ENCODE data around the gene RHOH. TPM values are rescaled to one million over a fixed set of nuclear protein-coding genes. Genes with fewer than 3 reads are reported as not detected.
"Not testable (repeated sequence)": the region's sequence is repeated elsewhere in the genome, so short reads cannot be mapped to it uniquely, and the experiment has no call there.

Gene RHOH
- total and polyA plus RNA-seq, 2 experiments from 2014 or later: not detected

- Histone ChIP-seq H3K9me2 (ENCODE audit: insufficient read depth) (no peaks in the 10 kb centered on the region), H3K36me3 (ENCODE audit: low read depth) (no peaks in the 10 kb centered on the region), H3K9me3 (ENCODE audit: low read depth) (no peaks in the 10 kb centered on the region), H2AFZ (no peak overlapping the region), H3K9ac (no peak overlapping the region), H3K4me3 (no peak overlapping the region), H3K27me3 (replicated peaks; ENCODE audit: insufficient read depth) (no peaks in the 10 kb centered on the region), H3F3A (ENCODE audit: insufficient read depth) (no peaks in the 10 kb centered on the region), H3K27ac (no peak overlapping the region), H4K20me1 (ENCODE audit: insufficient read depth) (no peaks in the 10 kb centered on the region), H3K4me1 (ENCODE audit: insufficient read depth) (no peaks in the 10 kb centered on the region), H3K4me2 (ENCODE audit: unreplicated experiment) (no peak overlapping the region), H3K79me2 (ENCODE audit: insufficient read depth) (no peaks in the 10 kb centered on the region)
- no peak for DNase-seq
- in situ Hi-C loops (cut with MboI): no loop called here
- 66 to 80% methylated on average over 5 of the region's 5 CpGs for WGBS, 2 experiments (ENCODE audit: low coverage in 1 of 2, low lambda C conversion rate in 2 of 2, missing lambda C conversion rate in 2 of 2)
- TF ChIP-seq EZH2 (IDR thresholded peaks at IDR 0.05; ENCODE audit: insufficient read depth, poor library complexity, severe bottlenecking) (no peak), EZH2phosphoT487 (IDR thresholded peaks at IDR 0.05; ENCODE audit: insufficient read depth, low read depth) (no peak)
Observed at GRCh38 chr4:40281913-40282312, 85.1 kb downstream of the RHOH start.

GRCh38 chr4:40282857-40283256 is 86.0 kb downstream of the RHOH start:
- H3K9me3 ChIP-seq (ENCODE audit: low read depth); H3F3A ChIP-seq (ENCODE audit: insufficient read depth); H3K36me3 ChIP-seq (ENCODE audit: low read depth); H3K9ac ChIP-seq; H3K27ac ChIP-seq; H2AFZ ChIP-seq; in situ Hi-C loops (cut with MboI); H3K4me1 ChIP-seq (ENCODE audit: insufficient read depth); H3K9me2 ChIP-seq (ENCODE audit: insufficient read depth); DNase-seq; H3K4me3 ChIP-seq; H3K79me2 ChIP-seq (ENCODE audit: insufficient read depth); H4K20me1 ChIP-seq (ENCODE audit: insufficient read depth); H3K27me3 ChIP-seq (replicated peaks; ENCODE audit: insufficient read depth); H3K4me2 ChIP-seq (ENCODE audit: unreplicated experiment): not testable (repeated sequence)
- WGBS, 2 experiments (ENCODE audit: low coverage in 1 of 2, low lambda C conversion rate in 2 of 2, missing lambda C conversion rate in 2 of 2): 72 to 73% methylated on average over 6 to 7 of the region's 7 CpGs

- Histone ChIP-seq H3K9me3 (ENCODE audit: low read depth) (no peaks in the 10 kb centered on the region), H3K27ac (no peak overlapping the region), H3F3A (ENCODE audit: insufficient read depth) (no peaks in the 10 kb centered on the region), H3K36me3 (ENCODE audit: low read depth) (no peaks in the 10 kb centered on the region), H4K20me1 (ENCODE audit: insufficient read depth) (no peaks in the 10 kb centered on the region), H3K79me2 (ENCODE audit: insufficient read depth) (no peaks in the 10 kb centered on the region), H3K9ac (no peak overlapping the region), H3K4me2 (ENCODE audit: unreplicated experiment) (no peak overlapping the region), H3K4me3 (no peak overlapping the region), H3K27me3 (replicated peaks; ENCODE audit: insufficient read depth) (no peaks in the 10 kb centered on the region), H2AFZ (no peak overlapping the region), H3K9me2 (ENCODE audit: insufficient read depth) (no peaks in the 10 kb centered on the region), H3K4me1 (ENCODE audit: insufficient read depth) (no peaks in the 10 kb centered on the region)
- TF ChIP-seq EZH2 (IDR thresholded peaks at IDR 0.05; ENCODE audit: insufficient read depth, poor library complexity, severe bottlenecking) (no peak), EZH2phosphoT487 (IDR thresholded peaks at IDR 0.05; ENCODE audit: insufficient read depth, low read depth) (no peak)
- WGBS, 2 experiments (ENCODE audit: low coverage in 1 of 2, low lambda C conversion rate in 2 of 2, missing lambda C conversion rate in 2 of 2): 54 to 58% methylated on average over 10 of the region's 10 CpGs
- in situ Hi-C loops (cut with MboI): no loop called here
- no peak for DNase-seq
Observed at GRCh38 chr4:40283413-40283812, 86.6 kb downstream of the RHOH start.

- no peaks in the 10 kb centered on the region for H3K4me1 ChIP-seq (ENCODE audit: insufficient read depth)
- H4K20me1 ChIP-seq (ENCODE audit: insufficient read depth): no peaks in the 10 kb centered on the region
- H3K27me3 ChIP-seq (replicated peaks; ENCODE audit: insufficient read depth): no peaks in the 10 kb centered on the region
- no peaks in the 10 kb centered on the region for H3K9me3 ChIP-seq (ENCODE audit: low read depth)
- no peaks in the 10 kb centered on the region for H3K79me2 ChIP-seq (ENCODE audit: insufficient read depth)
- H3K4me3 ChIP-seq: no peak overlapping the region
- in situ Hi-C loops (cut with MboI): no loop called here
- DNase-seq: peak; percentile 49
- TF ChIP-seq EZH2 (IDR thresholded peaks at IDR 0.05; ENCODE audit: insufficient read depth, poor library complexity, severe bottlenecking) (no peak), EZH2phosphoT487 (IDR thresholded peaks at IDR 0.05; ENCODE audit: insufficient read depth, low read depth) (no peak)
- no peak overlapping the region for H3K4me2 ChIP-seq (ENCODE audit: unreplicated experiment)
- no peak overlapping the region for H2AFZ ChIP-seq
- H3K36me3 ChIP-seq (ENCODE audit: low read depth): no peaks in the 10 kb centered on the region
- H3K9ac ChIP-seq: no peak overlapping the region
- 67 to 69% methylated on average over 10 of the region's 10 CpGs for WGBS, 2 experiments (ENCODE audit: low coverage in 1 of 2, low lambda C conversion rate in 2 of 2, missing lambda C conversion rate in 2 of 2)
- no peaks in the 10 kb centered on the region for H3K9me2 ChIP-seq (ENCODE audit: insufficient read depth)
- no peaks in the 10 kb centered on the region for H3F3A ChIP-seq (ENCODE audit: insufficient read depth)
- H3K27ac ChIP-seq: no peak overlapping the region
Observed at GRCh38 chr4:40283968-40284367, 87.1 kb downstream of the RHOH start.

- peaks cover 4% of the 10 kb centered on the region for H3K4me1 ChIP-seq (ENCODE audit: insufficient read depth)
- no peaks in the 10 kb centered on the region for H4K20me1 ChIP-seq (ENCODE audit: insufficient read depth)
- no peaks in the 10 kb centered on the region for H3K9me3 ChIP-seq (ENCODE audit: low read depth)
- H3F3A ChIP-seq (ENCODE audit: insufficient read depth): 0 out of 2 replicates have a peak, but pooled peaks cover 8% of the 10 kb centered on the region
- in situ Hi-C loops (cut with MboI): no loop called here
- H3K36me3 ChIP-seq (ENCODE audit: low read depth): no peaks in the 10 kb centered on the region
- H3K4me3 ChIP-seq: no peak overlapping the region
- no peaks in the 10 kb centered on the region for H3K27me3 ChIP-seq (replicated peaks; ENCODE audit: insufficient read depth)
- WGBS, 2 experiments (ENCODE audit: low coverage in 1 of 2, low lambda C conversion rate in 2 of 2, missing lambda C conversion rate in 2 of 2): 66 to 75% methylated on average over 5 of the region's 5 CpGs
- H3K27ac ChIP-seq: no peak overlapping the region
- H2AFZ ChIP-seq: no peak overlapping the region
- TF ChIP-seq EZH2 (IDR thresholded peaks at IDR 0.05; ENCODE audit: insufficient read depth, poor library complexity, severe bottlenecking) (no peak), EZH2phosphoT487 (IDR thresholded peaks at IDR 0.05; ENCODE audit: insufficient read depth, low read depth) (no peak)
- H3K9me2 ChIP-seq (ENCODE audit: insufficient read depth): no peaks in the 10 kb centered on the region
- no peaks in the 10 kb centered on the region for H3K79me2 ChIP-seq (ENCODE audit: insufficient read depth)
- no peak overlapping the region for H3K9ac ChIP-seq
- H3K4me2 ChIP-seq (ENCODE audit: unreplicated experiment): no peak overlapping the region
- DNase-seq: no peak
Observed at GRCh38 chr4:40285692-40286091, 88.9 kb downstream of the RHOH start.

Measured in GM23248 (cell line).